HEK293 (cell line): ENCODE results near the gene DNAH8.

Source experiments
- CTCF ChIA-PET: fragments of 350-600 bp; formaldehyde crosslinking; extraction: SDS; loops from one replicate; lab custom pipeline; 2021; ENCODE audit warnings: antibody characterized with exemption; lab: Yijun Ruan, JAX
- POLR2A ChIA-PET: fragments of 300-600 bp; formaldehyde crosslinking; extraction: SDS; loops from one replicate; lab custom pipeline; 2020; ENCODE audit warnings: antibody characterized with exemption, inconsistent platforms; lab: Yijun Ruan, JAX
- H3K27ac ChIP-seq: fragments of 200-500 bp; sonication (Bioruptor generic); 2 replicates; pipeline ENCODE4 v1.5.1; 2014; ENCODE audit warnings: low read depth, low read length, control low read depth, inconsistent platforms; ENCODE audit errors: extremely low read depth
- H3K36me3 ChIP-seq, 2 experiments: fragments of 200-500 bp in 1 of 2; sonication (Bioruptor generic) in 1 of 2; 1 replicate in 1 of 2; 2 replicates in 1 of 2; pipeline ENCODE4 v1.5.1; 2014 to 2017; ENCODE audit warnings: inconsistent platforms in 2 of 2, low read length in 2 of 2; ENCODE audit not compliant: control insufficient read depth in 2 of 2, insufficient read depth in 1 of 2
- H3K4me1 ChIP-seq: fragments of 200-500 bp; sonication (Bioruptor generic); 2 replicates; pipeline ENCODE4 v1.5.1; 2014; ENCODE audit warnings: mild to moderate bottlenecking, low read length, inconsistent platforms; ENCODE audit not compliant: control insufficient read depth, insufficient read depth
- H3K4me3 ChIP-seq: 2 replicates; pipeline ENCODE4 v1.5.1; 2011; ENCODE audit warnings: low read depth, mild to moderate bottlenecking, control low read depth, low read length, moderate library complexity
- H3K9me3 ChIP-seq: fragments of 200-500 bp; sonication (Bioruptor generic); 2 replicates; pipeline ENCODE4 v1.5.1; 2014; ENCODE audit warnings: low read depth, low read length, inconsistent platforms; ENCODE audit not compliant: control insufficient read depth, insufficient read depth
- BCL11B ChIP-seq: fragments of 450-650 bp; formaldehyde crosslinking; IDR thresholded peaks from 2 replicates; pipeline ENCODE4 v1.5.1; 2016; ENCODE audit warnings: low read depth, missing biosample characterization, missing genetic modification characterization
- BCL6B ChIP-seq: fragments of 450-650 bp; formaldehyde crosslinking; IDR thresholded peaks from 2 replicates; pipeline ENCODE4 v1.5.1; 2017; ENCODE audit warnings: missing biosample characterization, missing genetic modification characterization
- HOXA7 ChIP-seq: sonication (generic); formaldehyde crosslinking; IDR thresholded peaks from 2 replicates; pipeline ENCODE4 v1.8.1; 2022; ENCODE audit warnings: missing genetic modification reagents, borderline replicate concordance
- HOXC10 ChIP-seq: sonication (generic); formaldehyde crosslinking; IDR thresholded peaks from 2 replicates; pipeline ENCODE4 v1.8.1; 2023; ENCODE audit warnings: mild to moderate bottlenecking, missing genetic modification reagents
- KLF10 ChIP-seq: fragments of 450-650 bp; IDR thresholded peaks from 2 replicates; pipeline ENCODE4 v1.5.1; 2018; ENCODE audit warnings: missing biosample characterization, mild to moderate bottlenecking, missing genetic modification characterization
- OVOL3 ChIP-seq: fragments of 450-650 bp; formaldehyde crosslinking; IDR thresholded peaks from 2 replicates; pipeline ENCODE4 v1.5.1; 2016; ENCODE audit warnings: missing biosample characterization, missing genetic modification characterization
- SCRT2 ChIP-seq: fragments of 450-650 bp; formaldehyde crosslinking; IDR thresholded peaks from 2 replicates; pipeline ENCODE4 v1.5.1; 2016; ENCODE audit warnings: missing biosample characterization, missing genetic modification characterization
- TCF7L2 ChIP-seq: IDR thresholded peaks from 2 replicates; pipeline ENCODE4 v1.6.1; 2011; ENCODE audit warnings: low read depth, mild to moderate bottlenecking, inconsistent platforms, low read length, moderate library complexity, borderline replicate concordance
- ZNF138 ChIP-seq: fragments of 450-650 bp; formaldehyde crosslinking; IDR thresholded peaks from 2 replicates; pipeline ENCODE4 v1.5.1; 2016; ENCODE audit warnings: missing biosample characterization, missing genetic modification characterization, borderline replicate concordance
- ZNF18 ChIP-seq: fragments of 450-650 bp; formaldehyde crosslinking; IDR thresholded peaks from 2 replicates; pipeline ENCODE4 v1.5.1; 2016; ENCODE audit warnings: missing biosample characterization, missing genetic modification characterization
- ZNF239 ChIP-seq: fragments of 450-650 bp; formaldehyde crosslinking; IDR thresholded peaks from 2 replicates; pipeline ENCODE4 v1.5.1; 2016; ENCODE audit warnings: missing biosample characterization, missing genetic modification characterization
- ZNF24 ChIP-seq: fragments of 450-650 bp; formaldehyde crosslinking; IDR thresholded peaks from 2 replicates; pipeline ENCODE4 v1.5.1; 2016; ENCODE audit warnings: missing biosample characterization, missing genetic modification characterization
- ZNF341 ChIP-seq: fragments of 450-650 bp; formaldehyde crosslinking; IDR thresholded peaks from 2 replicates; pipeline ENCODE4; 2016; ENCODE audit warnings: low read depth, missing biosample characterization, missing genetic modification characterization
- ZNF433 ChIP-seq: fragments of 450-650 bp; formaldehyde crosslinking; IDR thresholded peaks from 2 replicates; pipeline ENCODE4 v1.5.1; 2016; ENCODE audit warnings: missing biosample characterization, missing genetic modification characterization, low read depth
- ZNF560 ChIP-seq: fragments of 450-650 bp; formaldehyde crosslinking; IDR thresholded peaks from 2 replicates; pipeline ENCODE4 v1.5.1; 2017; ENCODE audit warnings: missing biosample characterization, missing genetic modification characterization, borderline replicate concordance
- ZSCAN18 ChIP-seq: fragments of 450-650 bp; formaldehyde crosslinking; IDR thresholded peaks from 2 replicates; pipeline ENCODE4 v1.5.1; 2016; ENCODE audit warnings: missing biosample characterization, missing genetic modification characterization
- TF ChIP-seq, protein P1 (sequence below): fragments of 450-650 bp; formaldehyde crosslinking; IDR thresholded peaks from 2 replicates; pipeline ENCODE4 v1.5.1; 2016; ENCODE audit warnings: missing biosample characterization, missing genetic modification characterization
- TF ChIP-seq, protein P2 (sequence below): fragments of 450-650 bp; formaldehyde crosslinking; IDR thresholded peaks from 2 replicates; pipeline ENCODE4 v1.5.1; 2016; ENCODE audit warnings: missing biosample characterization, missing genetic modification characterization
- TF ChIP-seq, protein P3 (sequence below): fragments of 450-650 bp; formaldehyde crosslinking; IDR thresholded peaks from 2 replicates; pipeline ENCODE4 v1.5.1; 2016; ENCODE audit warnings: missing biosample characterization, missing genetic modification characterization

Gene DNAH8

GRCh38 chr6:38831865-38832264 lies 116.8 kb downstream of the DNAH8 start (continued):
- no peak for TF ChIP-seq ZNF138 (tag by site-specific recombination)
- TF ChIP-seq ZNF341, result no peak
- TF ChIP-seq KLF10 (tag by site-specific recombination), result no peak
- TF ChIP-seq, all 188 proteins: peak for 0

DNA sequence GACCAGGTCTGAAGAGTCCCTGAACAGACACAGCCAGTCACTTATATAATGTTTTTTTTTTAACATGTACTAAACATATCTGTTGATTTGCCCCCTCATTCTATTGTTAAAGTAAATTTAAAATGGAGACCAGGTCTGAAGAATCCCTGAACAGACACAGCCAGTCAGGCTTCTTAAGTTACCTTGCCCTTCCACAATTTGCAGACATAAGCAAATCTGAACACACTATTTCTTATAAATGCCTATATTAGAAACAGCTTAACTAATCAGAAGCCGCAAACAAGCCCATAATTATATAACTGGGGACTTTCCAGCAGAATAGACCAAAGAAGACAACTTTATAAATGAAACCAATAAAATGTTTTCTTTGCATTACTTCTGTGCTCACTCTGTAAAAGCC lies 118.2 kb downstream of the DNAH8 start:
- POLR2A ChIA-PET, result no interaction called here
- TF ChIP-seq ZNF433 (no peak), ZSCAN18 (tag by site-specific recombination) (no peak), TCF7L2 (no peak), HOXC10 (CRISPR knock-in tag) (no peak), ZNF18 (tag by site-specific recombination) (no peak), OVOL3 (no peak), ZNF560 (no peak), ZNF239 (no peak)
- TF ChIP-seq, protein P1, sequence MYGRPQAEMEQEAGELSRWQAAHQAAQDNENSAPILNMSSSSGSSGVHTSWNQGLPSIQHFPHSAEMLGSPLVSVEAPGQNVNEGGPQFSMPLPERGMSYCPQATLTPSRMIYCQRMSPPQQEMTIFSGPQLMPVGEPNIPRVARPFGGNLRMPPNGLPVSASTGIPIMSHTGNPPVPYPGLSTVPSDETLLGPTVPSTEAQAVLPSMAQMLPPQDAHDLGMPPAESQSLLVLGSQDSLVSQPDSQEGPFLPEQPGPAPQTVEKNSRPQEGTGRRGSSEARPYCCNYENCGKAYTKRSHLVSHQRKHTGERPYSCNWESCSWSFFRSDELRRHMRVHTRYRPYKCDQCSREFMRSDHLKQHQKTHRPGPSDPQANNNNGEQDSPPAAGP (tag by site-specific recombination), result no peak
- TF ChIP-seq, protein P2, sequence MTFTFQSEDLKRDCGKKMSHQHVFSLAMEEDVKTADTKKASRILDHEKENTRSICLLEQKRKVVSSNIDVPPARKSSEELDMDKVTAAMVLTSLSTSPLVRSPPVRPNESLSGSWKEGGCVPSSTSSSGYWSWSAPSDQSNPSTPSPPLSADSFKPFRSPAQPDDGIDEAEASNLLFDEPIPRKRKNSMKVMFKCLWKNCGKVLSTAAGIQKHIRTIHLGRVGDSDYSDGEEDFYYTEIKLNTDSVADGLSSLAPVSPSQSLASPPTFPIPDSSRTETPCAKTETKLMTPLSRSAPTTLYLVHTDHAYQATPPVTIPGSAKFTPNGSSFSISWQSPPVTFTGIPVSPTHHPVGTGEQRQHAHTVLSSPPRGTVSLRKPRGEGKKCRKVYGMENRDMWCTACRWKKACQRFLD (tag by site-specific recombination), result no peak

GRCh38 chr6:38836585-38836984 lies 121.5 kb downstream of the DNAH8 start:
- no peak overlapping the region for H3K4me3 ChIP-seq
- no peak for TF ChIP-seq HOXA7 (CRISPR knock-in tag)
- TF ChIP-seq TCF7L2, result no peak
- no peak for TF ChIP-seq BCL6B (tag by site-specific recombination)
- no peak for TF ChIP-seq BCL11B (tag by site-specific recombination)
- no peak for TF ChIP-seq SCRT2 (tag by site-specific recombination)
- TF ChIP-seq ZNF24 (tag by site-specific recombination), result no peak
- no peak for TF ChIP-seq OVOL3
- TF ChIP-seq, protein P3, sequence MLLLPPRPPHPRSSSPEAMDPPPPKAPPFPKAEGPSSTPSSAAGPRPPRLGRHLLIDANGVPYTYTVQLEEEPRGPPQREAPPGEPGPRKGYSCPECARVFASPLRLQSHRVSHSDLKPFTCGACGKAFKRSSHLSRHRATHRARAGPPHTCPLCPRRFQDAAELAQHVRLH (tag by site-specific recombination), result no peak
- CTCF ChIA-PET, result no interaction called here
- POLR2A ChIA-PET, result no interaction called here
- H3K9me3 ChIP-seq, result no peaks in the 10 kb centered on the region
- no peaks in the 10 kb centered on the region for H3K36me3 ChIP-seq
- H3K4me1 ChIP-seq, result no peaks in the 10 kb centered on the region
- no peak overlapping the region for H3K27ac ChIP-seq

More for the DNA sequence above, 118.2 kb downstream of the DNAH8 start:
- no peak overlapping the region for H3K27ac ChIP-seq
- no peak overlapping the region for H3K4me3 ChIP-seq
- no peaks in the 10 kb centered on the region for H3K36me3 ChIP-seq
- no peaks in the 10 kb centered on the region for H3K4me1 ChIP-seq
- H3K9me3 ChIP-seq, result no peaks in the 10 kb centered on the region
- CTCF ChIA-PET, result interaction anchor here (0.7 kb wide), 1 partner anchor 16 kb away, joined by 4 read pairs; no protein-coding TSS in a partner anchor
